Measurements from ENCODE around the gene MRPL36.

DNA sequence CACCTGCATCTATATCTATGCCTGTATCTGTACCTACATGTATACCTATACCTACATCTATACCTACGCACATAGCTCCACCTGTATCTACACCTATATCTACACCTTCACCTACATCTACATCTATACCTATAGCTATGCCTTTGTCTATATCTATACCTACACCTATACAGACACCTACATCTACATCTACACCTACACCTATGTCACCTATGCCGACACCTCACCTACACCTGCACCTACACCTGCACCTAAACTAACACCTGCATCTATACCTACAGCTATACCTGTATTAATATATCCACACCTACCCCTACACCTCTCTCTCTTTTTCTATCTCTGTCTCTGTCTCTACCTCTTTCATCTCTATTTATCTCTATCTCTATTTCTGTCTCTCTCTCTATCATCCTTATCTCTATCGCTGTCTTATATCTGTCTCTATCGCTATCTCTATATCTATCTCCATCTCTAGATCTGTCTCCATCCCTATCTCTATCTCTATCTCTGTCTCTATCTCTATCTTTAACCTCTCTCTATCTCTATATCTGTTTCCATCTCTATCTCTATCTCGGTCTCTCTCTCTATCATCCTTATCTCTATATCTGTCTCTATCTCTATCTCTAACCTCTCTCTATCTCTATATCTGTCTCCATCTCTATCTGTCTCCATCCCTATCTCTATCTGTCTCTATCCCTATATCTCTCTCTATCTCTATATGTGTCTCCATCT lies 45.2 kb upstream of the MRPL36 start:
- no peak for TF ChIP-seq POLR2A (IDR thresholded peaks at IDR 0.05; ENCODE audit: low read depth, low read length)
- TF ChIP-seq POLR2AphosphoS5 (IDR thresholded peaks at IDR 0.05; ENCODE audit: low read depth, low read length) = no peak
- no peak for TF ChIP-seq SPI1 (IDR thresholded peaks at IDR 0.05; ENCODE audit: low read depth, low read length)
